H9 (cell line): Measurements from ENCODE around the gene YES1. TPM values are rescaled to one million over a fixed set of nuclear protein-coding genes. Genes with fewer than 3 reads are reported as not detected.

Experiments used
- DNase-seq: peaks from one replicate; pipeline ENCODE4 v3.0.0-alpha.2; 2017
- H2AFZ ChIP-seq: one replicate; pipeline ENCODE4 v1.6.1; 2013; ENCODE audit warnings: mild to moderate bottlenecking, low read length, control low read depth, moderate library complexity
- H2AK5ac ChIP-seq: 2 replicates; pipeline ENCODE4 v1.6.1; 2013; ENCODE audit warnings: low read length, control low read depth, mixed read lengths; ENCODE audit not compliant: insufficient read length
- H2BK120ac ChIP-seq: one replicate; pipeline ENCODE4 v1.6.1; 2013; ENCODE audit warnings: low read depth, mild to moderate bottlenecking, low read length, control low read depth, inconsistent platforms; ENCODE audit not compliant: poor library complexity, severe bottlenecking
- H2BK12ac ChIP-seq: 2 replicates; pipeline ENCODE4 v1.6.1; 2013; ENCODE audit warnings: low read length, control low read depth, mixed read lengths, low read depth; ENCODE audit not compliant: insufficient read length
- H2BK15ac ChIP-seq: 2 replicates; pipeline ENCODE4 v1.6.1; 2013; ENCODE audit warnings: low read depth, low read length, control low read depth
- H2BK20ac ChIP-seq: one replicate; pipeline ENCODE4 v1.6.1; 2013; ENCODE audit warnings: low read depth, mild to moderate bottlenecking, low read length, control low read depth, inconsistent platforms; ENCODE audit not compliant: poor library complexity, severe bottlenecking
- H2BK5ac ChIP-seq: 2 replicates; pipeline ENCODE4 v1.6.1; 2013; ENCODE audit warnings: low read length, control low read depth, mixed read lengths; ENCODE audit not compliant: insufficient read length
- H3K14ac ChIP-seq: 2 replicates; pipeline ENCODE4 v1.6.1; 2013; ENCODE audit warnings: low read length, control low read depth; ENCODE audit not compliant: insufficient read depth
- H3K18ac ChIP-seq: 2 replicates; pipeline ENCODE4 v1.6.1; 2013; ENCODE audit warnings: low read depth, mild to moderate bottlenecking, mixed read lengths, low read length, control low read depth; ENCODE audit not compliant: insufficient read length
- H3K23ac ChIP-seq: 2 replicates; pipeline ENCODE4 v1.6.1; 2013; ENCODE audit warnings: low read length, control low read depth, mixed read lengths, low read depth; ENCODE audit not compliant: insufficient read length
- H3K23me2 ChIP-seq: 2 replicates; pipeline ENCODE4 v1.6.1; 2013; ENCODE audit warnings: low read depth, mild to moderate bottlenecking, mixed read lengths, low read length, control low read depth; ENCODE audit not compliant: insufficient read length, poor library complexity, severe bottlenecking
- H3K27ac ChIP-seq: 2 replicates; pipeline ENCODE4 v1.5.1; 2013; ENCODE audit warnings: low read length, control low read depth, mixed read lengths, low read depth; ENCODE audit not compliant: insufficient read length
- H3K27me3 ChIP-seq: 2 replicates; pipeline ENCODE4 v1.6.1; 2013; ENCODE audit warnings: low read length, control low read depth, inconsistent platforms; ENCODE audit not compliant: insufficient read depth
- H3K4ac ChIP-seq: 2 replicates; pipeline ENCODE4 v1.6.1; 2013; ENCODE audit warnings: low read depth, mild to moderate bottlenecking, control low read depth, inconsistent platforms, low read length, moderate library complexity
- H3K4me1 ChIP-seq: 2 replicates; pipeline ENCODE4 v1.6.1; 2013; ENCODE audit warnings: low read length, control low read depth, inconsistent platforms; ENCODE audit not compliant: insufficient read depth
- H3K4me2 ChIP-seq: 2 replicates; pipeline ENCODE4 v1.6.1; 2013; ENCODE audit warnings: low read length, control low read depth, mixed read lengths; ENCODE audit not compliant: insufficient read length, insufficient read depth
- H3K56ac ChIP-seq: 2 replicates; pipeline ENCODE4 v1.6.1; 2013; ENCODE audit warnings: low read depth, mild to moderate bottlenecking, mixed read lengths, low read length, control low read depth; ENCODE audit not compliant: insufficient read length
- H3K79me1 ChIP-seq: 2 replicates; pipeline ENCODE4 v1.6.1; 2013; ENCODE audit warnings: low read depth, mild to moderate bottlenecking, moderate library complexity, low read length, control low read depth, inconsistent platforms; ENCODE audit not compliant: insufficient read depth, poor library complexity, severe bottlenecking
- H3K79me2 ChIP-seq: 2 replicates; pipeline ENCODE4 v1.6.1; 2013; ENCODE audit warnings: low read length, control low read depth, inconsistent platforms; ENCODE audit not compliant: insufficient read depth
- H3K9ac ChIP-seq: 2 replicates; pipeline ENCODE4 v1.6.1; 2013; ENCODE audit warnings: low read length, control low read depth, mixed read lengths; ENCODE audit not compliant: insufficient read length; ENCODE audit errors: extremely low read depth
- H3K9me3 ChIP-seq: one replicate; pipeline ENCODE4 v1.6.1; 2013; ENCODE audit warnings: low read depth, low read length, inconsistent platforms; ENCODE audit not compliant: control insufficient read depth
- H3T11ph ChIP-seq: one replicate; pipeline ENCODE4 v1.6.1; 2013; ENCODE audit warnings: mild to moderate bottlenecking, low read length, control low read depth, inconsistent platforms
- H4K20me1 ChIP-seq: one replicate; pipeline ENCODE4 v1.6.1; 2013; ENCODE audit not compliant: control insufficient read depth, insufficient read length, insufficient read depth
- H4K5ac ChIP-seq: 2 replicates; pipeline ENCODE4 v1.6.1; 2013; ENCODE audit warnings: low read depth, mild to moderate bottlenecking, mixed read lengths, low read length, control low read depth; ENCODE audit not compliant: insufficient read length
- H4K8ac ChIP-seq: replicated peaks from 2 replicates; pipeline ENCODE4 v1.6.1; 2013; ENCODE audit warnings: low read length, control low read depth, mixed read lengths, low read depth; ENCODE audit not compliant: insufficient read length
- H4K91ac ChIP-seq: 2 replicates; pipeline ENCODE4 v1.6.1; 2013; ENCODE audit warnings: low read depth, mild to moderate bottlenecking, moderate library complexity, mixed read lengths, low read length, control low read depth; ENCODE audit not compliant: insufficient read length
- H3K27ac Mint-ChIP-seq, 3 experiments: 2 replicates in 2 of 3; 3 replicates in 1 of 3; pipeline ENCODE4 v1.8.0; 2020 to 2021; ENCODE audit warnings: mixed read lengths in 3 of 3, mild to moderate bottlenecking in 1 of 3, moderate library complexity in 1 of 3
- H3K27me3 Mint-ChIP-seq: 2 replicates; pipeline ENCODE4 v1.8.0; 2021; ENCODE audit warnings: low read depth, mild to moderate bottlenecking, moderate library complexity, mixed read lengths
- H3K36me3 Mint-ChIP-seq, 3 experiments: 2 replicates in 2 of 3; 3 replicates in 1 of 3; pipeline ENCODE4 v1.8.0; 2020 to 2021; ENCODE audit warnings: low read depth in 3 of 3, mixed read lengths in 3 of 3; ENCODE audit not compliant: insufficient read depth in 1 of 3
- H3K4me1 Mint-ChIP-seq, 2 experiments: 2 replicates each; pipeline ENCODE4 v1.8.0; 2020; ENCODE audit warnings: mixed read lengths in 2 of 2
- H3K4me3 Mint-ChIP-seq, 2 experiments: 2 replicates in 1 of 2; 3 replicates in 1 of 2; pipeline ENCODE4 v1.8.0; 2020 to 2021; ENCODE audit warnings: mild to moderate bottlenecking in 2 of 2, mixed read lengths in 2 of 2, moderate library complexity in 1 of 2
- H3K9me3 Mint-ChIP-seq, 2 experiments: 2 replicates in 1 of 2; 3 replicates in 1 of 2; pipeline ENCODE4 v1.8.0; 2020; ENCODE audit warnings: mild to moderate bottlenecking in 2 of 2, mixed read lengths in 2 of 2, moderate library complexity in 1 of 2
- CTCF ChIP-seq: fragments of 200-600 bp; sonication (generic); conservative IDR thresholded peaks from 3 replicates; pipeline ENCODE4 v1.8.0; 2021; ENCODE audit warnings: antibody characterized with exemption, mild to moderate bottlenecking
- WGBS: extraction: QIAGEN DNeasy Blood & Tissue Kit; methylation state at CpG from one replicate; pipeline ENCODE4 v1.1.7; 2013; ENCODE audit warnings: missing lambda C conversion rate, low lambda C conversion rate, mixed read lengths; ENCODE audit not compliant: insufficient read length; ENCODE audit errors: extremely low coverage; 5-methylcytosine and 5-hydroxymethylcytosine counted together
- total RNA-seq: library from RNA; stranded (reverse); gene quantifications from 2 replicates; pipeline ENCODE4 v1.2.1, GENCODE V29; 2021

YES1 gene
- total RNA-seq, 1 experiment from 2014 or later = 86.9 TPM

GRCh38 chr18:778194-778927 lies 33.7 kb downstream of the YES1 start:
- H3K27me3 ChIP-seq = no peaks in the 10 kb centered on the region; the same call in 1 of the 2 replicates
- no peak overlapping the region for H4K5ac ChIP-seq
- H3T11ph ChIP-seq = no peak overlapping the region
- H3K9me3 ChIP-seq = no peaks in the 10 kb centered on the region
- no peak overlapping the region for H2BK5ac ChIP-seq
- no peak overlapping the region for H4K8ac ChIP-seq
- H4K91ac ChIP-seq = no peak overlapping the region
- Mint-ChIP-seq H3K27me3 (no peaks in the 10 kb centered on the region), H3K4me3 (no peak overlapping the region), H3K36me3 (peaks cover 0 to 6% (median 0%) of the 10 kb centered on the region in 3 experiments; a peak in 1 of 7 replicates), H3K27ac (no peak overlapping the region; a peak in 1 of 7 replicates), H3K9me3 (no peaks in the 10 kb centered on the region), H3K4me1 (peaks cover 15 to 18% of the 10 kb centered on the region in 2 experiments)
- no peak overlapping the region for H3K4me2 ChIP-seq
- no peak overlapping the region for H3K18ac ChIP-seq
- no peak for DNase-seq
- no peak overlapping the region for H2BK12ac ChIP-seq
- no peak for TF ChIP-seq CTCF
- no peak overlapping the region for H3K9ac ChIP-seq
- H2BK20ac ChIP-seq = no peak overlapping the region
- no peaks in the 10 kb centered on the region for H4K20me1 ChIP-seq
- no peak overlapping the region for H3K4ac ChIP-seq
- H2AFZ ChIP-seq = no peak overlapping the region
- no peaks in the 10 kb centered on the region for H3K23me2 ChIP-seq
- no peak overlapping the region for H2BK15ac ChIP-seq
- H3K4me1 ChIP-seq = no peaks in the 10 kb centered on the region; the same call in 1 of the 2 replicates
- no peak overlapping the region for H3K27ac ChIP-seq
- no peak overlapping the region for H2AK5ac ChIP-seq
- H3K79me2 ChIP-seq = peaks cover 14% of the 10 kb centered on the region; the same call in 1 of the 2 replicates
- peaks cover 4% of the 10 kb centered on the region for H3K79me1 ChIP-seq
- no peak overlapping the region for H3K23ac ChIP-seq
- no peak overlapping the region for H2BK120ac ChIP-seq
- H3K56ac ChIP-seq = no peak overlapping the region
- no peak overlapping the region for H3K14ac ChIP-seq
- no CpG with 5 or more reads among the region's 4 CpGs for WGBS
